NCI-H2227 (cell line): ENCODE results near the gene GLRX.
A peak's percentile ranks its signal among the peaks of the same experiment; 100 is the strongest.
"Not testable (repeated sequence)": the region's sequence is repeated elsewhere in the genome, so short reads cannot be mapped to it uniquely, and the experiment has no call there.

Source experiments
- DNase-seq: peaks from one replicate; lab custom pipeline; 2025; ENCODE audit not compliant: unreplicated experiment; lab: John Stamatoyannopoulos, UW

GLRX gene

GRCh38 chr5:95830226-95830625 is 7.7 kb upstream of the GLRX start:
- DNase-seq: no peak

DNA sequence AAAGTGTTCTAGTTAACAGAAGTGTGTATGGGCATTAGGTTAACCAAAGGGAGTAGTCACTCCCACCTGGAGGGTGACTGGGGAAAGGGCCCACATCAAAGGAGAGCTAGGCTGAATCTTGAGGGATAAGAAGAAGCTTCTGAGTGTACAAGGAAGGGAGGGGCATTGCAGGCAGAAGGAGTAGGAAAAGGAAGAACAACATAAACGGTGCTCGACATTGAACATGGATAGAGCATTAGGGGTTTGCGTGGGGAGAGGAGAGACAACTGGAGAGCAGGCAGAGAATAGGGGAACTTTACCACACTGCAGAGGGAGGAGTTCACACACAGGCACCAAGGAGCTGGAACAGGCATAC is 5.3 kb upstream of the GLRX start:
- no peak for DNase-seq

DNA sequence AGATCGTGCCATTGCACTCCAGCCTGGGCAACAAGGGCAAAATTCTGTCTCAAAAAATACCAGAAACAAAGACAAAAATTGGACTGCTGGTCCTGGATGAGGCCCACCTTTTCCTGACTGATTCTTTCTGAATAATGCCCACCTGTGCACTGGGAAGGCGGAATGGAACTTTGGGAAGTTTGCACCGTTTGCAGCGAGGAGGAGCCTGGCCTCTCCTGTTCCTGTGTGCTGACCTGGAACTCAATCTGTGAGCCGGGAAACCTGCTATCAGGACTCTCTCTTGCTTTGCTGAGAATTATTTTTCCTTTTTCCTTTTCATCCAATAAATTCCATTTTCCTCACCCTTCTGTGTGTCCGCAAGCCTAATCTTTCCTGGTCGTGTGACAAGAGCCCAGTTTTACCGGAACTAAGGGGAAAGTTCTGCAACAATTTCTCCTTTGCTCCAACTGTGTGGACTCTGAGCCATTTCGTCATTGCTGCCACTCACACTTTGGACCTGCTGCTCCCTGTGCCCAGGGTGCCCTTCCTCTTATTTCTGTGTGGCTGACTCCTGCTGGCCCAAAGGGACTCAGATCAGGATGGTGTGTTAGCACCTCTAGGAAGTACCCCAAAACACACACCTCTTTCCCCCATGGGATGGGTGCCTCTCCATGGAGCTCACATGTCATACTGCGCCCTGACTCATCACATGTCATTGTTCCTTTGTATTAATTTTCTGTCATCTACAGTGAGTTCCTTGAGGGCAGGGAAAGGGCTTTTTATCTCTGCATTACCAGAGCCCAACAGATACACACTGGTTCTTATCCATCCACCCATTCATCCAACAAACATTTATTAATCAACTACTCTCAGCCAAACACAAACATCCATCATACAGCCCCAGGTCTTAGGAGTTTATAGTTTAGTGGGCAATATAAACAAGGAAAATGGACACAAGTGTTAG is 4.7 kb upstream of the GLRX start:
- no peak for DNase-seq

- DNase-seq: no peak
Measured at GRCh38 chr5:95825495-95825894, 3.0 kb upstream of the GLRX start.

DNA sequence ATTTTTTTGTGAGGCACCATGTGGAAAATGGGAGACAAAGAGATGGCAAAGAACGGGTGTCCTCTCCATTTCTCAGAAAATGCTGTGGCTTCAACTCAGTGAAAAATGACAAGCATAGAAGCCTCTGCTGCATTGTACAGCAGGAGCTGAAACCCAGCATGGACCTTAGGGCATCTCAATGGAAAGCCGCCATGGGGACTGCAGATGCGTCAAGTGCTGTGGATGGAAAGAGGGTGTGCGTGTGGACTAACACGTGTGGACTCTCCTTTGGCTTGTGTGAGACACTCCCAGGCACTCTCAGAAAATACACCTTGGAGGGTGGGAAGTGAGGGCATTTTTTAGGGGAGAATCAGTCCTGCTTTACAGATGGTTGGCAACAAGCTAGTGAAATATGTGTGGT is 2.2 kb upstream of the GLRX start:
- no peak for DNase-seq

GRCh38 chr5:95823738-95824609 is 1.4 kb upstream of the GLRX start:
- peak; percentile 12 for DNase-seq

- no peak for DNase-seq
Measured at GRCh38 chr5:95823218-95823737, 752 bp upstream of the GLRX start.

DNA sequence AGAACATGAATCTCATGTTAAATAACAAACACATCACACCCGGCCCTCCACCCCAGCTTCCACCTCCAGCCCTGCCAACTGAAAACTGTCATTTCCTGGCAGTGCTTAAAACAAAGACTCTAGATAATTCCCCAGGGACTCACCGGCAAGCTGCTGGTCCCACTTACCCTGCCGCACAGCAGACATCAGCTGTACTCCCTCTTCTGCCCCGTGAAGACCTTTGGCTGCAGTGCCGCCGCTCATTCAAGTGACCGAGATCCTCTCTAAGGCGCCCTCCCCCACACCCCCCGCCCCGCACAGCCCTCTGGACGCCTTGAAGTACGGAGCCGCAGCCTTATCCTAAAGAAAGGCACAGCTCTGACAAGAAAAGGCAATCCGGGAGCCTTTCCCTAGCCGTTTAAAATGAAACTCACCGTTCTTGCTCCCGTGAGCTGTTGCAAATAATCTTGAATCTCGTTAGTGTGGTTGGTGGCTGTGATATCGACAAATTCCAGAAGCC is 434 bp downstream of the GLRX start:
- DNase-seq: peak; percentile 17

- DNase-seq: no peak
Measured at GRCh38 chr5:95821110-95822021, 1.2 kb downstream of the GLRX start.

- no peak for DNase-seq
Measured at GRCh38 chr5:95818181-95819147, 4.1 kb downstream of the GLRX start.

- no peak for DNase-seq
Measured at GRCh38 chr5:95817430-95817829, 5.1 kb downstream of the GLRX start.

GRCh38 chr5:95816776-95817175 is 5.8 kb downstream of the GLRX start:
- DNase-seq: no peak

GRCh38 chr5:95816341-95816740 is 6.2 kb downstream of the GLRX start:
- no peak for DNase-seq

- DNase-seq: no peak
Measured at GRCh38 chr5:95815155-95815729, 7.3 kb downstream of the GLRX start.

DNA sequence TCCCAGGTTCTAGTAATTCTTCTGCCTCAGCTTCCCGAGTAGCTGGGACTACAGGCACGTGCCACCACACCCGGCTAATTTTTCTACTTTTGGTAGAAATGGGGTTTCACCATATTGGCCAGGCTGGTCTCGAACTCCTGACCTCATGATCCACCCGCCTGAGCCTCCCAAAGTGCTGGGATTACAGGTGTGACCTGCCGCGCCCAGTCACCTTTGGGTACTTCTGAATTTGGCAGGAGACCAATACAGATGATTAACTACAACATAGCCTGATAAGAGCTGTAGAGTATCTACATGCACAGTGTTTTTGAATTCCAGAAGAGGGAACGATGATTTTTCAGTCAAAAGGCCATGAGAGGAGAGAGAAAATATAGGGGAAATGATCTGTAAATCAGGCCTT is 9.5 kb downstream of the GLRX start:
- not testable (repeated sequence) for DNase-seq

GRCh38 chr5:95812074-95812471 is 10.5 kb downstream of the GLRX start:
- DNase-seq: no peak

DNA sequence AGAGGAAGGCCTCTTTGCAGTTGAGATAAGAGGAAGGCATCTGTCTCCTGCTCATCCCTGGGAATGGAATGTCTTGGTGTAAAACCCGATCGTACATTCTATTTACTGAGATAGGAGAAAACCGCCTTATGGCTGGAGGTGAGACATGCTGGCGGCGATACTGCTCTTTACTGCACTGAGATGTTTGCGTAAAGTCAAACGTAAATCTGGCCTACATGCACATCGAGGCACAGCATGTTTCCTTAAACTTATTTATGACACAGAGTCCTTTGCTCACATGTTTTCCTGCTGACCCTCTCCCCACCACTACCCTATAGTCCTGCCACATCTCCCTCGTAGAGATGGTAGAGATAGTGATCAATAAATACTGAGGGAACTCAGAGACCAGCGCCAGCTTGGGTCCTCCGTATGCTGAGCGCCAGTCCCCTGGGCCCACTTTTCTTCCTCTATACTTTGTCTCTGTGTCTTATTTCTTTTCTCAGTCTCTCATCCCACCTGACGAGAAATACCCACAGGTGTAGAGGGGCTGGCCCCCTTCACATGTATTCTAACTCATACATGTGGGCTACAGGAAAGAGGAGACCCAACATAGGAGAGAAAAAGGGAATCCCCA is 11.0 kb downstream of the GLRX start:
- not testable (repeated sequence) for DNase-seq

GRCh38 chr5:95811126-95811423 is 11.5 kb downstream of the GLRX start:
- DNase-seq: not testable (repeated sequence)
